Uterus (tissue), 4 donors: ENCODE data around the gene PLEKHM2. TPM values are rescaled to one million over a fixed set of nuclear protein-coding genes. Genes with fewer than 3 reads are reported as not detected.

Source experiments
- DNase-seq, 2 donors: peaks; one replicate each; pipeline ENCODE4 v3.0.0-alpha.2; 2019 to 2020
- H3K27ac ChIP-seq, 2 donors: fragments of 200-600 bp; sonication (generic); 1 replicate in 1 of 2; 2 replicates in 1 of 2; pipeline ENCODE4 v1.5.1; 2016 to 2018
- H3K27me3 ChIP-seq, 2 donors: fragments of 200-600 bp; sonication (generic); one replicate each; pipeline ENCODE4 v1.5.1; 2018 to 2019; ENCODE audit warnings: control low read depth in 1 of 2
- H3K36me3 ChIP-seq, 2 donors: fragments of 200-600 bp; sonication (generic); one replicate each; pipeline ENCODE4 v1.5.1; 2019; ENCODE audit warnings: control low read depth in 1 of 2
- H3K4me1 ChIP-seq, 2 donors: fragments of 200-600 bp; sonication (generic); one replicate each; pipeline ENCODE4 v1.5.1; 2018 to 2019; ENCODE audit warnings: control low read depth in 1 of 2
- H3K4me3 ChIP-seq, 2 donors: fragments of 200-600 bp; sonication (generic); 1 replicate in 1 of 2; 2 replicates in 1 of 2; pipeline ENCODE4 v1.5.1; 2018 to 2019; ENCODE audit warnings: mild to moderate bottlenecking in 1 of 2
- H3K9me3 ChIP-seq, 2 donors: fragments of 200-600 bp; sonication (generic); one replicate each; pipeline ENCODE4 v1.5.1; 2019; ENCODE audit warnings: control low read depth in 1 of 2
- CTCF ChIP-seq, 4 experiments: fragments of 200-600 bp in 2 of 4; fragments of 450-650 bp in 2 of 4; sonication (generic) in 2 of 4; IDR thresholded peaks; one replicate each; pipeline ENCODE4 v1.5.1; 2016 to 2019; ENCODE audit warnings: antibody characterized with exemption in 4 of 4, mild to moderate bottlenecking in 2 of 4, moderate library complexity in 1 of 4
- POLR2A ChIP-seq, 2 donors: fragments of 450-650 bp; IDR thresholded peaks; one replicate each; pipeline ENCODE4 v1.6.1; 2016; ENCODE audit warnings: antibody characterized with exemption in 2 of 2, mild to moderate bottlenecking in 1 of 2, moderate library complexity in 1 of 2
- intact Hi-C: fragments of 100-400 bp; cut with DNase I; formaldehyde crosslinking; loops from one replicate; pipeline ENCODE4 v1.15.1; 2023; ENCODE audit warnings: low total_unique reads
- total RNA-seq, 4 donors: library from RNA; depleted of rRNA in 3 of 4; stranded (reverse); fragments of >200 nt in 3 of 4; gene quantifications; one replicate each; pipeline versions ENCODE4 v1.1.0 to v1.2.4, GENCODE V29; 2014 to 2023
- donor health status: DM: yes; HTN: yes; CAD: no.

The PLEKHM2 gene
- total RNA-seq, 4 donors from 2014 or later: 21.3 to 70.2 (median 30.7) TPM

GRCh38 chr1:15705184-15705566, 21.1 kb downstream of the PLEKHM2 start:
- H3K4me1 ChIP-seq: peaks cover 18 to 26% of the 10 kb centered on the region in 2 donors
- no peak for TF ChIP-seq CTCF (IDR thresholded peaks at IDR 0.05)
- TF ChIP-seq POLR2A (IDR thresholded peaks at IDR 0.05): no peak
- H3K27me3 ChIP-seq: no peaks in the 10 kb centered on the region
- H3K36me3 ChIP-seq: no peaks in the 10 kb centered on the region
- intact Hi-C loops: no loop called here
- H3K4me3 ChIP-seq: no peak overlapping the region
- no peaks in the 10 kb centered on the region for H3K9me3 ChIP-seq
- no peak for DNase-seq
- peak overlapping the region; percentile 88 to 94 for H3K27ac ChIP-seq

DNA sequence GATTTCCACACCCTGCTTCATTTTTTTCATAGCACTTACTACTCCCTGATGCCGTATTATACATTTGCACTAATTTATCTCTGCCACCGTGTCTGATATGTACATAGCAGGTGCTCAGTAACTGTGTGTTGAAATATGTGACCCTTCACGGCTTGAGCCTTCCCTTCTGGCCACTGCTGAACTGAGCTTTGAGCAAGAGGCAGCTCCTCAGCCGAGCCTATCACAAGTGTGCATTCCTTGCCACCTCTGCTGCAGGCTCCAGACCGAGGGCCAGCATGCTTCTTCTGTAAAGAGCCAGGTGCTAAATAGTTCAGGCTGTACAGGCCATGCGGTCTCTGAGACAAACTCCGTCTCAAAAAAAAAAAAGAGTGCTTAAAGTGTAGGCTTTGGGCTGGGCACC, 22.6 kb downstream of the PLEKHM2 start:
- intact Hi-C loops: no loop called here
- Histone ChIP-seq H3K27ac (no peak overlapping the region), H3K27me3 (no peaks in the 10 kb centered on the region), H3K4me3 (no peak overlapping the region), H3K9me3 (no peaks in the 10 kb centered on the region), H3K36me3 (no peaks in the 10 kb centered on the region), H3K4me1 (peaks cover 18 to 26% of the 10 kb centered on the region in 2 donors)
- no peak for DNase-seq
- TF ChIP-seq CTCF (IDR thresholded peaks at IDR 0.05) (no peak), POLR2A (IDR thresholded peaks at IDR 0.05) (no peak)

GRCh38 chr1:15707239-15707925, 23.3 kb downstream of the PLEKHM2 start:
- no peak for TF ChIP-seq CTCF (IDR thresholded peaks at IDR 0.05)
- no peak for TF ChIP-seq POLR2A (IDR thresholded peaks at IDR 0.05)
- intact Hi-C loops: no loop called here

DNA sequence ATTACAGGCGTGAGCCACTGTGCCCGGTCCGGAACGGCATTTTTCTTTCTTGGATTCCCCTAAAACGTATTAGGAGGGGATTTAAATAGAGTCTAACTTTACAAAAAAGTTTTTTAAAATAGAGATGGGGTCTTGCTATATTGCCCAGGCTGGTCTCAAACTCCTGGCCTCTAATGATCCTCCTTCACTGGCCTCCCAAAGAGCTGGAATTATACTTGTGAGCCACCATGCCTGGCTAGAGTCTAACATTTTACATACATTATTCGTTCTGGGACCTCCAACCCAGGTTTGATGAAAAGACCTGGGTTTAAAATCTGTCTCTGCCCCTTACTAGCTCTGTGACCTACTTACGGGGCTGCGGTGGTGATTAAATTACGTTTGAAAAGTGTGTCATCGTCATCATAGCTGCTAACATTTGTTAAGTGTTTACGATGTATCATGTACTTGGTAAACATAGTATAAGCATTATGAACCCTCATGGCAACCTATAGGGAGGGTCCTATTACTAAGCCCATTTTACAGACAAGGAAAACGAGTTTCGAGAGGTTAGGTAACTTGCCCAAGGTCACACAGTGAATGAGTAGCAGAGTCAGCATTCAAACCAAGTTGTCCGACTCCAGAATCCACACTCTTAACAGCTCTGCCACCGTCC, 24.5 kb downstream of the PLEKHM2 start:
- no peak for TF ChIP-seq CTCF (IDR thresholded peaks at IDR 0.05)
- TF ChIP-seq POLR2A (IDR thresholded peaks at IDR 0.05): no peak
- no peaks in the 10 kb centered on the region for H3K9me3 ChIP-seq
- no peak overlapping the region for H3K4me3 ChIP-seq
- no peak overlapping the region for H3K27ac ChIP-seq
- H3K36me3 ChIP-seq: no peaks in the 10 kb centered on the region
- H3K27me3 ChIP-seq: no peaks in the 10 kb centered on the region
- DNase-seq: no peak
- intact Hi-C loops: no loop called here
- H3K4me1 ChIP-seq: peaks cover 11 to 19% of the 10 kb centered on the region in 2 donors

More at GRCh38 chr1:15707239-15707925, 23.3 kb downstream of the PLEKHM2 start:
- Histone ChIP-seq H3K27me3 (no peaks in the 10 kb centered on the region), H3K9me3 (no peaks in the 10 kb centered on the region), H3K4me1 (peaks cover 18 to 26% of the 10 kb centered on the region in 2 donors), H3K27ac (no peak overlapping the region), H3K36me3 (no peaks in the 10 kb centered on the region), H3K4me3 (no peak overlapping the region)
- no peak for DNase-seq

- Histone ChIP-seq H3K4me1 (peaks cover 8 to 19% of the 10 kb centered on the region in 2 donors), H3K9me3 (no peaks in the 10 kb centered on the region), H3K27ac (no peak overlapping the region), H3K36me3 (no peaks in the 10 kb centered on the region), H3K27me3 (no peaks in the 10 kb centered on the region), H3K4me3 (no peak overlapping the region)
- DNase-seq: no peak
- intact Hi-C loops: no loop called here
- TF ChIP-seq POLR2A (IDR thresholded peaks at IDR 0.05): no peak
- no peak for TF ChIP-seq CTCF (IDR thresholded peaks at IDR 0.05)
Observed at GRCh38 chr1:15709226-15709625, 25.1 kb downstream of the PLEKHM2 start.
